ENCODE results near the gene FAM228A. TPM values are rescaled to one million over a fixed set of nuclear protein-coding genes. Genes with fewer than 3 reads are reported as not detected.

FAM228A gene
- total and polyA plus RNA-seq, 2 experiments from 2014 or later = 0.11 to 0.35 TPM

DNA sequence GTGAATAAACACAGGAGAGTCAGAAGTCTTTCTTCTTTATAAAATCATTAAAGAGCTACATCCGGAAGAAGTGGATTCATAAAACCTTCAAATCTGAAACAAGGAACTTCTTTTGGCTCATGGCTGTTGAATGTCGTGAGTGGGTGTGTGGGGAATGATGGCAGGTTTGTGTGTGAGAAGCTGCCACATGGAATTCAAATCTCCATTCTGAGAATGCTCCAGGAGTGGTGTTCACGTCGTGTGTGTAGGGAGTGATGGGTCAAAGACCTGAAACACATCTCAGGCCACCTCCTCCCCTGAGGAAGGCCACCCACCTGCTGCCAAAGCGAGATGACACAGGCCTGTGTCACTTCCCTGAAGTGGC, 28.9 kb downstream of the FAM228A start (continued):
- TF ChIP-seq, protein P1, sequence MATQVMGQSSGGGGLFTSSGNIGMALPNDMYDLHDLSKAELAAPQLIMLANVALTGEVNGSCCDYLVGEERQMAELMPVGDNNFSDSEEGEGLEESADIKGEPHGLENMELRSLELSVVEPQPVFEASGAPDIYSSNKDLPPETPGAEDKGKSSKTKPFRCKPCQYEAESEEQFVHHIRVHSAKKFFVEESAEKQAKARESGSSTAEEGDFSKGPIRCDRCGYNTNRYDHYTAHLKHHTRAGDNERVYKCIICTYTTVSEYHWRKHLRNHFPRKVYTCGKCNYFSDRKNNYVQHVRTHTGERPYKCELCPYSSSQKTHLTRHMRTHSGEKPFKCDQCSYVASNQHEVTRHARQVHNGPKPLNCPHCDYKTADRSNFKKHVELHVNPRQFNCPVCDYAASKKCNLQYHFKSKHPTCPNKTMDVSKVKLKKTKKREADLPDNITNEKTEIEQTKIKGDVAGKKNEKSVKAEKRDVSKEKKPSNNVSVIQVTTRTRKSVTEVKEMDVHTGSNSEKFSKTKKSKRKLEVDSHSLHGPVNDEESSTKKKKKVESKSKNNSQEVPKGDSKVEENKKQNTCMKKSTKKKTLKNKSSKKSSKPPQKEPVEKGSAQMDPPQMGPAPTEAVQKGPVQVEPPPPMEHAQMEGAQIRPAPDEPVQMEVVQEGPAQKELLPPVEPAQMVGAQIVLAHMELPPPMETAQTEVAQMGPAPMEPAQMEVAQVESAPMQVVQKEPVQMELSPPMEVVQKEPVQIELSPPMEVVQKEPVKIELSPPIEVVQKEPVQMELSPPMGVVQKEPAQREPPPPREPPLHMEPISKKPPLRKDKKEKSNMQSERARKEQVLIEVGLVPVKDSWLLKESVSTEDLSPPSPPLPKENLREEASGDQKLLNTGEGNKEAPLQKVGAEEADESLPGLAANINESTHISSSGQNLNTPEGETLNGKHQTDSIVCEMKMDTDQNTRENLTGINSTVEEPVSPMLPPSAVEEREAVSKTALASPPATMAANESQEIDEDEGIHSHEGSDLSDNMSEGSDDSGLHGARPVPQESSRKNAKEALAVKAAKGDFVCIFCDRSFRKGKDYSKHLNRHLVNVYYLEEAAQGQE (IDR thresholded peaks at IDR 0.05; ENCODE audit: unreplicated experiment) = no peak
- TF ChIP-seq STAT1 (IDR thresholded peaks at IDR 0.05; ENCODE audit: unreplicated experiment) (no peak), EZH2phosphoT487 (IDR thresholded peaks at IDR 0.05; ENCODE audit: unreplicated experiment) (no peak), EZH2 (IDR thresholded peaks at IDR 0.05; ENCODE audit: low read depth, unreplicated experiment) (no peak), CREB1 (CRISPR knock-in tag; IDR thresholded peaks at IDR 0.05; ENCODE audit: low read depth) (no peak), NANOG (IDR thresholded peaks at IDR 0.05; ENCODE audit: borderline replicate concordance) (no peak), POLR2AphosphoS5 (IDR thresholded peaks at IDR 0.05; ENCODE audit: low read depth) (no peak)
- TF ChIP-seq, protein P2, sequence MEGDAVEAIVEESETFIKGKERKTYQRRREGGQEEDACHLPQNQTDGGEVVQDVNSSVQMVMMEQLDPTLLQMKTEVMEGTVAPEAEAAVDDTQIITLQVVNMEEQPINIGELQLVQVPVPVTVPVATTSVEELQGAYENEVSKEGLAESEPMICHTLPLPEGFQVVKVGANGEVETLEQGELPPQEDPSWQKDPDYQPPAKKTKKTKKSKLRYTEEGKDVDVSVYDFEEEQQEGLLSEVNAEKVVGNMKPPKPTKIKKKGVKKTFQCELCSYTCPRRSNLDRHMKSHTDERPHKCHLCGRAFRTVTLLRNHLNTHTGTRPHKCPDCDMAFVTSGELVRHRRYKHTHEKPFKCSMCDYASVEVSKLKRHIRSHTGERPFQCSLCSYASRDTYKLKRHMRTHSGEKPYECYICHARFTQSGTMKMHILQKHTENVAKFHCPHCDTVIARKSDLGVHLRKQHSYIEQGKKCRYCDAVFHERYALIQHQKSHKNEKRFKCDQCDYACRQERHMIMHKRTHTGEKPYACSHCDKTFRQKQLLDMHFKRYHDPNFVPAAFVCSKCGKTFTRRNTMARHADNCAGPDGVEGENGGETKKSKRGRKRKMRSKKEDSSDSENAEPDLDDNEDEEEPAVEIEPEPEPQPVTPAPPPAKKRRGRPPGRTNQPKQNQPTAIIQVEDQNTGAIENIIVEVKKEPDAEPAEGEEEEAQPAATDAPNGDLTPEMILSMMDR (conservative IDR thresholded peaks at IDR 0.05; ENCODE audit: low read depth in 2 of 2) = no peak
- TF ChIP-seq, protein P3, sequence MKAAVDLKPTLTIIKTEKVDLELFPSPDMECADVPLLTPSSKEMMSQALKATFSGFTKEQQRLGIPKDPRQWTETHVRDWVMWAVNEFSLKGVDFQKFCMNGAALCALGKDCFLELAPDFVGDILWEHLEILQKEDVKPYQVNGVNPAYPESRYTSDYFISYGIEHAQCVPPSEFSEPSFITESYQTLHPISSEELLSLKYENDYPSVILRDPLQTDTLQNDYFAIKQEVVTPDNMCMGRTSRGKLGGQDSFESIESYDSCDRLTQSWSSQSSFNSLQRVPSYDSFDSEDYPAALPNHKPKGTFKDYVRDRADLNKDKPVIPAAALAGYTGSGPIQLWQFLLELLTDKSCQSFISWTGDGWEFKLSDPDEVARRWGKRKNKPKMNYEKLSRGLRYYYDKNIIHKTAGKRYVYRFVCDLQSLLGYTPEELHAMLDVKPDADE (IDR thresholded peaks at IDR 0.05) = no peak

DNA sequence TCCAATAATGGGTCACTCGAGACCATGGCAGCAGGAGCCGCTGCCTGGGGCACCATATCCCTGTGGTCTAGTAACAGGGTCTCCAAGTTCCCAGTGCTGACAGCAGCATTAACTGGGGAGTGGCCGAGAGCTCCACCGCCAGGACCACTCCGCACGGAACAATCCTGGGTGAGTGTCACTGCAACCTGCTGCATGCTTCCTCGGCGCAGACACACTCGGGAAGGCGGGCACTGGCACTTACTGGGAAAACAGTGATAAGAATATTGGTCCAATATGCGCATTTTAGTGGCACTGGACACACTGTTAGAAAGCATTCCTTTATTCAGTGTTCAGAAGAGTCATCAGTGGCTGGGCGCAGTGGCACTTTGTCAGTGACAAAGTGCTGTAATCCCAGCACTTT, 29.7 kb downstream of the FAM228A start:
- no peaks in the 10 kb centered on the region for H3F3A ChIP-seq (replicated peaks; ENCODE audit: low read depth)
- Mint-ChIP-seq H3K4me3 (no peak overlapping the region), H3K9me3 (no peaks in the 10 kb centered on the region), H3K27ac (no peak overlapping the region), H3K36me3 (ENCODE audit: low read depth) (no peaks in the 10 kb centered on the region; the same call in 2 of the 3 replicates), H3K4me1 (peaks cover 7% of the 10 kb centered on the region), H3K27me3 (ENCODE audit: insufficient read depth, low read depth, poor library complexity) (peaks cover 10% of the 10 kb centered on the region)
- no peaks in the 10 kb centered on the region for H4K20me1 ChIP-seq (replicated peaks; ENCODE audit: insufficient read depth)
- no peaks in the 10 kb centered on the region for H3K27me3 ChIP-seq (ENCODE audit: insufficient read depth)
- H3K4me3 ChIP-seq = no peak overlapping the region
- no peaks in the 10 kb centered on the region for H3K9me2 ChIP-seq (ENCODE audit: insufficient read depth)
- ATAC-seq (no peak), DNase-seq (ENCODE audit: low spot score) (no peak)
- H3K79me2 ChIP-seq (replicated peaks; ENCODE audit: insufficient read depth) = no peaks in the 10 kb centered on the region
- H3K27ac ChIP-seq (ENCODE audit: low read depth) = no peak overlapping the region
- H2AFZ ChIP-seq = no peak overlapping the region
- H3K36me3 ChIP-seq (ENCODE audit: insufficient read depth) = no peaks in the 10 kb centered on the region
- no peak overlapping the region for H3K4me2 ChIP-seq
- H3K4me1 ChIP-seq (ENCODE audit: insufficient read depth) = no peaks in the 10 kb centered on the region
- TF ChIP-seq, protein P4, sequence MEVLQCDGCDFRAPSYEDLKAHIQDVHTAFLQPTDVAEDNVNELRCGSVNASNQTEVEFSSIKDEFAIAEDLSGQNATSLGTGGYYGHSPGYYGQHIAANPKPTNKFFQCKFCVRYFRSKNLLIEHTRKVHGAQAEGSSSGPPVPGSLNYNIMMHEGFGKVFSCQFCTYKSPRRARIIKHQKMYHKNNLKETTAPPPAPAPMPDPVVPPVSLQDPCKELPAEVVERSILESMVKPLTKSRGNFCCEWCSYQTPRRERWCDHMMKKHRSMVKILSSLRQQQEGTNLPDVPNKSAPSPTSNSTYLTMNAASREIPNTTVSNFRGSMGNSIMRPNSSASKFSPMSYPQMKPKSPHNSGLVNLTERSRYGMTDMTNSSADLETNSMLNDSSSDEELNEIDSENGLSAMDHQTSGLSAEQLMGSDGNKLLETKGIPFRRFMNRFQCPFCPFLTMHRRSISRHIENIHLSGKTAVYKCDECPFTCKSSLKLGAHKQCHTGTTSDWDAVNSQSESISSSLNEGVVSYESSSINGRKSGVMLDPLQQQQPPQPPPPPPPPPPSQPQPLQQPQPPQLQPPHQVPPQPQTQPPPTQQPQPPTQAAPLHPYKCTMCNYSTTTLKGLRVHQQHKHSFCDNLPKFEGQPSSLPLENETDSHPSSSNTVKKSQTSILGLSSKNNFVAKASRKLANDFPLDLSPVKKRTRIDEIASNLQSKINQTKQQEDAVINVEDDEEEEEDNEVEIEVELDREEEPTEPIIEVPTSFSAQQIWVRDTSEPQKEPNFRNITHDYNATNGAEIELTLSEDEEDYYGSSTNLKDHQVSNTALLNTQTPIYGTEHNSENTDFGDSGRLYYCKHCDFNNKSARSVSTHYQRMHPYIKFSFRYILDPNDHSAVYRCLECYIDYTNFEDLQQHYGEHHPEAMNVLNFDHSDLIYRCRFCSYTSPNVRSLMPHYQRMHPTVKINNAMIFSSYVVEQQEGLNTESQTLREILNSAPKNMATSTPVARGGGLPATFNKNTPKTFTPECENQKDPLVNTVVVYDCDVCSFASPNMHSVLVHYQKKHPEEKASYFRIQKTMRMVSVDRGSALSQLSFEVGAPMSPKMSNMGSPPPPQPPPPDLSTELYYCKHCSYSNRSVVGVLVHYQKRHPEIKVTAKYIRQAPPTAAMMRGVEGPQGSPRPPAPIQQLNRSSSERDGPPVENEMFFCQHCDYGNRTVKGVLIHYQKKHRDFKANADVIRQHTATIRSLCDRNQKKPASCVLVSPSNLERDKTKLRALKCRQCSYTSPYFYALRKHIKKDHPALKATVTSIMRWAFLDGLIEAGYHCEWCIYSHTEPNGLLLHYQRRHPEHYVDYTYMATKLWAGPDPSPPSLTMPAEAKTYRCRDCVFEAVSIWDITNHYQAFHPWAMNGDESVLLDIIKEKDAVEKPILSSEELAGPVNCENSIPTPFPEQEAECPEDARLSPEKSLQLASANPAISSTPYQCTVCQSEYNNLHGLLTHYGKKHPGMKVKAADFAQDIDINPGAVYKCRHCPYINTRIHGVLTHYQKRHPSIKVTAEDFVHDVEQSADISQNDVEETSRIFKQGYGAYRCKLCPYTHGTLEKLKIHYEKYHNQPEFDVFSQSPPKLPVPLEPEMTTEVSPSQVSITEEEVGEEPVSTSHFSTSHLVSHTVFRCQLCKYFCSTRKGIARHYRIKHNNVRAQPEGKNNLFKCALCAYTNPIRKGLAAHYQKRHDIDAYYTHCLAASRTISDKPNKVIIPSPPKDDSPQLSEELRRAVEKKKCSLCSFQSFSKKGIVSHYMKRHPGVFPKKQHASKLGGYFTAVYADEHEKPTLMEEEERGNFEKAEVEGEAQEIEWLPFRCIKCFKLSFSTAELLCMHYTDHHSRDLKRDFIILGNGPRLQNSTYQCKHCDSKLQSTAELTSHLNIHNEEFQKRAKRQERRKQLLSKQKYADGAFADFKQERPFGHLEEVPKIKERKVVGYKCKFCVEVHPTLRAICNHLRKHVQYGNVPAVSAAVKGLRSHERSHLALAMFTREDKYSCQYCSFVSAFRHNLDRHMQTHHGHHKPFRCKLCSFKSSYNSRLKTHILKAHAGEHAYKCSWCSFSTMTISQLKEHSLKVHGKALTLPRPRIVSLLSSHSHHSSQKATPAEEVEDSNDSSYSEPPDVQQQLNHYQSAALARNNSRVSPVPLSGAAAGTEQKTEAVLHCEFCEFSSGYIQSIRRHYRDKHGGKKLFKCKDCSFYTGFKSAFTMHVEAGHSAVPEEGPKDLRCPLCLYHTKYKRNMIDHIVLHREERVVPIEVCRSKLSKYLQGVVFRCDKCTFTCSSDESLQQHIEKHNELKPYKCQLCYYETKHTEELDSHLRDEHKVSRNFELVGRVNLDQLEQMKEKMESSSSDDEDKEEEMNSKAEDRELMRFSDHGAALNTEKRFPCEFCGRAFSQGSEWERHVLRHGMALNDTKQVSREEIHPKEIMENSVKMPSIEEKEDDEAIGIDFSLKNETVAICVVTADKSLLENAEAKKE (CRISPR knock-in tag; IDR thresholded peaks at IDR 0.05) = no peak
- TF ChIP-seq NANOG (IDR thresholded peaks at IDR 0.05; ENCODE audit: borderline replicate concordance) (no peak), POLR2AphosphoS5 (IDR thresholded peaks at IDR 0.05; ENCODE audit: low read depth) (no peak), JUNB (IDR thresholded peaks at IDR 0.05; ENCODE audit: unreplicated experiment) (no peak), ZNF114 (CRISPR knock-in tag; IDR thresholded peaks at IDR 0.05) (no peak)
